ENCODE measurements around the gene IGSF9.
"Not testable (repeated sequence)": the region's sequence is repeated elsewhere in the genome, so short reads cannot be mapped to it uniquely, and the experiment has no call there.

The IGSF9 gene

GRCh38 chr1:159920202-159920601 is 25.2 kb downstream of the IGSF9 start:
- DNase-seq (ENCODE audit: low read depth): no peak

- no peak for DNase-seq (ENCODE audit: low read depth)
These were observed 26.1 kb downstream of the IGSF9 start for GRCh38 chr1:159919236-159919865.

- DNase-seq (ENCODE audit: low read depth): no peak
These were observed 26.8 kb downstream of the IGSF9 start for GRCh38 chr1:159918352-159919200.

- no peak for DNase-seq (ENCODE audit: low read depth)
These were observed 27.7 kb downstream of the IGSF9 start for GRCh38 chr1:159917533-159918351.

GRCh38 chr1:159916242-159917051 is 29.0 kb downstream of the IGSF9 start:
- DNase-seq (ENCODE audit: low read depth): no peak

GRCh38 chr1:159915571-159916241 is 29.7 kb downstream of the IGSF9 start:
- DNase-seq (ENCODE audit: low read depth): no peak

- no peak for DNase-seq (ENCODE audit: low read depth)
These were observed 31.0 kb downstream of the IGSF9 start for GRCh38 chr1:159914252-159915018.

- no peak for DNase-seq (ENCODE audit: low read depth)
These were observed 31.8 kb downstream of the IGSF9 start for GRCh38 chr1:159913451-159914192.

- DNase-seq (ENCODE audit: low read depth): no peak
These were observed 33.9 kb downstream of the IGSF9 start for GRCh38 chr1:159911326-159912070.

- no peak for DNase-seq (ENCODE audit: low read depth)
These were observed 37.1 kb downstream of the IGSF9 start for GRCh38 chr1:159908031-159908940.

GRCh38 chr1:159906960-159907359 is 38.5 kb downstream of the IGSF9 start:
- no peak for DNase-seq (ENCODE audit: low read depth)

GRCh38 chr1:159904036-159904435 is 41.4 kb downstream of the IGSF9 start:
- DNase-seq (ENCODE audit: low read depth): not testable (repeated sequence)

- DNase-seq (ENCODE audit: low read depth): no peak
These were observed 42.9 kb downstream of the IGSF9 start for GRCh38 chr1:159902541-159902940.

GRCh38 chr1:159900755-159901360 is 44.6 kb downstream of the IGSF9 start:
- no peak for DNase-seq (ENCODE audit: low read depth)

- no peak for DNase-seq (ENCODE audit: low read depth)
These were observed 45.2 kb downstream of the IGSF9 start, which contains the start of gene CFAP45 for GRCh38 chr1:159900086-159900680. Gene CFAP45, minus strand, starts transcription at chr1:159900165. Its CDS starts 67 bp downstream, at chr1:159900098.

- DNase-seq (ENCODE audit: low read depth): not testable (repeated sequence)
These were observed 45.8 kb downstream of the IGSF9 start for GRCh38 chr1:159899634-159900033.

- DNase-seq (ENCODE audit: low read depth): no peak
These were observed 46.9 kb downstream of the IGSF9 start for GRCh38 chr1:159898527-159898926.
